HTR-8/SVneo (cell line): ENCODE measurements around the gene USP7.
"Not testable (repeated sequence)": the region's sequence is repeated elsewhere in the genome, so short reads cannot be mapped to it uniquely, and the experiment has no call there.

Experiments
- DNase-seq: peaks from one replicate; pipeline ENCODE4 v3.0.0; 2011; ENCODE audit warnings: low spot score, mixed read lengths; ENCODE audit not compliant: insufficient read length
- FAIRE-seq: peaks from 2 replicates; lab custom pipeline; 2011; peaks lifted over from hg19 to GRCh38; lab: Jason Lieb, UNC

The USP7 gene

DNA sequence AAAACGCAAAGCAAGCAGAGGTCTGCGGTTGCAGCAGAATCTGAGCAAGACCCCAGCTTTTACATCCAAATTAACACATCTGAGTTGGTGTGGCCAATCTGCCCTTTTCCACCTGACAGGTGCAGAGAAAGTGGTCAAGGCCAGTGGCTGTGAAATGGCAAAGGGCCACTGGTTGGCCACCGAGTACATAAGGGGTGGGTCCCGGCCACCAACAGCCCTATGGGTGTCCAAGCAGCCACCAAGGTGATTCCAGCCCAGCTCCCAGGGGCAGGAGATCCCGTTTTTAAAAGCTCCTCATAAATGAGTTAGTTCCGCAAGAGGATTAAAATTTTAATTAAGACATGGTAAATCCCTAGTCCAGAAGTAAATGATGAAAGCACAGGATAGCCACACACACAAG lies 29.1 kb downstream of the USP7 start:
- no peak for FAIRE-seq
- DNase-seq, result no peak

DNA sequence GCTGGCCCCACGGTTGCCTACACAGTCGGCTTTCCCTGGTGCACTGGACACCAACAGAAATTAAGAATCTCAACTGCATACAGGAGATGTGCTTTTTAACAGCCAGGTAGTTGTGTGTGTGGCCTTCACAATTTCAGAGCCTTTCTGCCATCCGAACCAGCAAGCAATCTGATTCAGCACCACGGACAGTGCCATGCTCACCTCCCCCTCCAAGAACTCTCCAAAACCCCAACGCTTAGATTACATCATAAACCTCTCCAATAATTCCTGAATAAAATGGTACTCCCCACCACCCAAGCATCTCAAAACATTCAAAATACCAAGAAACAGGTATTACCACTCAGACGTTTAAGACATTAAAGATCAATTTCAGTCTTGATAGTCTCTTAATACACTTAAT lies 31.8 kb downstream of the USP7 start:
- FAIRE-seq (no peak), DNase-seq (peak; percentile 40)

DNA sequence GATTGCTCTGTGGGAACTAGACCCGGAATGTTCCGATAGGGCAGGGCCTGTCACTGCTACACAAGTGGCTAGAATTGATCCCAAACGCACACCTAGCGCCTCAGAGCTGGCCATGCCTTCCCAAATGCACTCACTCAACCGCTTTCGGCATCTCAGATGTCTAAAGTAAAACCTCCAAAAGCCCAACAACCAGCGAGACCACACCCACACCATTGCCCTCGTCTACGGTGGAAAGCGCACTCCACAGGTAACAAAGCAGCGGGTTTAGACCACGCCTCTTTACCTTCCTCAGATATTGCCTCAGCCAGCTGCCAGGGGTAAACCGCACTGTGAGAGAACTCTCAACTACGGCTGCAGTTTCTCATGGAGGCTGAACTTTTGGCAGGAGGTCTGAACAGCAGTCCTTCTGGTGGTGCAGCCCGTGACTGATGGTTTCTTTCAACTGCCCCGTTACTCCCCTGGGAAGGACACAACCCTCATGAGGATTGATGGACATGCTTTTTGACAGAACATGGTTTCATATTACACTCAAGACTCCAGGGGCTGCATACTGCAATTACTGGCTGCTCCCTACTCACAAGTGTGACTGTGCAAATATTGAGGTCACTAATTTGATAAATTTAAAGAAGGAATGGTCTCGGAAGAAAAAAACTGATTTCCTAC lies 34.5 kb downstream of the USP7 start:
- DNase-seq, result no peak
- FAIRE-seq, result no peak

DNA sequence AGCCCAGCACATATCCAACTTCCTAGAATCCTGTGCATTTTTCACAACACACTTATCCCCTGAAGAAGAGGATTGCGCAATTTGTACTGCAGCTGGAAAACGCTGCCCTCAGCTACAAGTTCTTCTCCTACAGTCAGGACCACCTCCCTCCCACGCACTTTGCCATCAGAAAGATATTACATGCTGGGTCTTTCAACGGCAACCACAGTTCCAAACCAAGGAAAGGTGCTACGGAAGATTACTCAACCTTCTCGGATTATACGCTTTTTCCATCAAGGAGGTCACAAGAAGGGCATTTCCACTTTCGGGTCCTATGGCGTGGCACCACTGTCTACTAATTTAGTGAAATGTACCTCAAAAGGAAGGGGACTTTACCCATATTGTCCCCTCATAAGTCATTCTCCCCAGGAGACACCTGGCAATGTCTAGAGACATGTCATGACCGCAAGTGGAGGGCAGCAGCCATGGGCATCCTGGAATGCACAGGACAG lies 35.2 kb downstream of the USP7 start:
- DNase-seq, result no peak
- FAIRE-seq, result no peak

DNA sequence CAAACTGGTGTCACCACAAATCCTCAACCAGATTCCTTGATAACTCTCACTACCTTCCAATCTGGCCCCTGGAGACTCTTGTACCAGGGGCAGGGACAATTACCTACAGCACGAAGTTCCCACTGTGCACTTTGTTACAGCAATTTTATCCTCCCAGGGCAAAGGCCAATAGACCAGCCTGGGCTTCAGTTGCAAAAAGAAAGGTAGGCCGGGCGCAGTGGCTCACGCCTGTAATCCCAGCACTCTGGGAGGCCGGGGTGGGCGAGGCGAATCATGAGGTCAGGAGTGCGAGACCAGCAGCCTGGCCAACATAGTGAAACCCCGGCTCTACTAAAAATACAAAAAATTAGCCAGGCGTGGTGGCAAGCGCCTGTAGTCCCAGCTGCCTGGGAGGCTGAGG lies 36.9 kb downstream of the USP7 start:
- DNase-seq (no peak), FAIRE-seq (no peak)

DNA sequence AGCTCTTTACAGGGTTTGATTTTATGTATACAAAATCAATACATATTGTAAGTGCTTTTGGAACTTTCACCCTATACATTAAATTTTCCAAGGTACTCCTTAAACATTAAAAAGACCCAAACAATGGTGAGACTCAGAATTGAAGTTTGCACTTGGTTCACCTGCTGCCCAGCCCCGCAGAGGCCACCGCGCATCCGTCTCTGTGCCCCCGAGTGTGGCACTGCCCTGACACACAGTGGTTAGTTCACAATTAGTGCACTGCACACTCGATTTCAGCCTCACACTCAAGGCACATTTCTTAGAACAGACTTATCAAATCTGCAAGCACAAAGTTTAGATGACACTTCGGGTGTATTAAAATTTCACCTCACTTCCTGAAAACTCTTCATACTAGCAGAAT lies 38.3 kb downstream of the USP7 start:
- FAIRE-seq, result no peak
- no peak for DNase-seq

DNA sequence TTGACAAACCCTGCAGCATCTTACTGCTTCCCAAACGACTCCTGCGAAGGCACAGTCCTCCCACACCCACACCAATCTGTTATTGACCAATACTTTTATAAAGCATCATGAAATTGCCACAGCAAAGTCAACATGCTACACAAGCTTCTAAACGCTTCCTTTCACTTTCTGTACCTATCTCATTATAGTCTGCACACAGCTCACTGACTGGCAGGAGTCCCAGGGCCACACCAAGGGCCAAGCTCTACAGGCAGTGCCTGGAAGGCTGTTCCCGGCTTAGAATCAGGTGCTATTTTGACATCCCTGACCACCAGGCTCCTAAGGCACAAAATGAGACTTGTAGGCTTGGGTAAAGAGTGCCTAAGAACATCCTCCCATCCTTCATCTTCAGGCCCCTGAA lies 39.5 kb downstream of the USP7 start:
- no peak for DNase-seq
- FAIRE-seq, result no peak

DNA sequence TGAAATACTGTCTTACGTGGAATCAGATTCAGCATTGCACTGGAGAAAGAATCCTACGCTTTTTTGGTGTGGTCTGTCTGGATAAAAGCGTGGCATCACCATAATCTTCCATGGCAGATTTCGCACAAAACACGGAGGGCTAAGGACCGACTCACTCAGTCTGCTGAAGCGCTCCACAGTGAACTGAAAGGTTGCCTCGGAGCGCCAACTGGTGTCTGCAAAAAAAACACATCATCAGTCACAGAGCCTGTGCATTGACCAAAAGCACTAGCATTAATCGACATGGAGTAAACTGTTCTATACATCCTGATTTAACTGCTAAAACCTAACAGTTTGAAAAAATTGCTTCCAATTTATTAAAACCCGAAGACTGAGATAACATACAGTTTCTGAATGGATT lies 40.5 kb downstream of the USP7 start:
- no peak for DNase-seq
- FAIRE-seq, result no peak

DNA sequence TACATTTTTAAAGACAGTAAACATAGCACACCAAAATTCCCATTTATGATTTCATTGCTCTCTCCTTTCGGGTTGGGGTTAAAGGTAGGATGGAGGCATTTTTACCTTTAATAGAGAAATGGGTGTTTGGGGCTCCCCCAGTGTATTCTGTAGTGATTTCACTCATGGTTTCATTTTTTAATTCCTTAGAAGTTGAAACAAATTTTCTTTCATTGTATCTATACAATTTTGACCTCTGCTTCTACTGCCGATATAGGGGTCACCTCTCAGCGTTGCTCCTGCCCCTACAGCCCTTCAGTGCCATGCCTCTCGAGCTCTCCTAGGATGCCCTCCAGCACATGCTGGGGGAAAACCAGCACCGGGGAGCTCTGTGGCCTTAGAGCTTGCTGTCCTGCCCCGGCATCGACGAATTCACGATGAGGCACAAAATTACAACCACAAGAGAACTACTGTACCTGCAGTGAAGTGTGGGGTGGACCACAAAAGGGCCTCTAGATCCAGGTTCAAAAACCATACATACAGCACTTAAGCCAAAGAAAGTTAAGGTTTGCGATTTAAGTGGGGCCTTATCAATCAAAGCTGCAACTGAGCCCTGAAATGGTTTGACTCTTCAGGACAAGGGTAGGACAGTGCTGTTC lies 42.2 kb downstream of the USP7 start:
- DNase-seq (no peak), FAIRE-seq (no peak)

DNA sequence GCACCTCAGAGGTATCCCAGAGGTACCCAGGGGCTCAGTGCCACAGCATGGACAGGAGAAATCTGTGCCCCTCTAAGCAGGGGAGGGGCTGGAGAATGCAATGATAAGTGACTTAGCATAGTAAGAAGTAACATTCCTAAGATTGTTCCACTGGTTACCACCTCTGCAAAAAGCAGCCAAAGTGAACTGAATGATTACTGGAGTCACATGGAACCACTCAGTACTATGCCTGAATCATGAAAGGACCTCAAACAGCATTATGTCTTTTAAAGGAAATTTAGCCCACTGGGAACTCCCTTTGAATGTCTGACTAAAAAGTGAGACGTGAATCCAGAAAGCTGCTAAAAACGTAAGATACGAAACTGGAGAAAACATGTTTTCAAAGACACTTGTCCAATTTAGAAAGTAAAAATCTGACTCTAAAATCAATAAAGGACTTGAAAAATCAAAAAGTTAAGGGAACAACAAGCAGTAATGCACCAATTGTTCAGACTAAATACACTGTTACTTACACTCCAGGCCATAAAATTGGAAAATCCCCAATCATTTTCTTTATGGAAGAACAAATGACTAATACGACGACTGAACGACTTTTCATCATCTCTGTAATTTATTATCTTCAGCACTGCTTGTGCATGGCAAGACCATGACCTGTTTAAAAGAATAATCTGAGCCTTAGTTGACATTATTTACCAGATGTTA lies 42.9 kb downstream of the USP7 start:
- FAIRE-seq, result no peak
- no peak for DNase-seq

DNA sequence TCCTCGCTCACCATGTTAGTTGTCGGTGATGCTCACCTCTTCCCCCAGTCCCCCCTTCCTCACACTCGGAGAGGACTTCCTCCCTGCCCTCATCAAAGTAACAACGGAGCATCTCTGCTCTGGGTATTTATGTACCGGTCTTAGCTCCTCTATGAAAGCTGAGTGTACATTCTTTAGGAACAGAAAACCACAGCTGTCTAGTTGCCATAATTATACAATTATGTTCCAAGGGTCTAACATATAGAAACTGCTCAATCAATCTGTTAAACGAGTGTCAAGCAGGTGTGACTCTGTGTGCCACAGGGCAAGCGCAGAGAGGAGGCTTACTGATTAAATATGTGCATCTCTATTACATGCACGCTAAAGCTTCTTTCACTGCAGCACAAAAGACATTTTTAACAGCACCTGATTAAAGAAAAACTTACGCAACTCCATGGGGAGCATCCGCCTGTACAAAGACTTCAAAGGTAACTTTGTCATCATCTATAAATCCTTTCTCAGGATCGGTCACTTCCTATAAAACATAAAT lies 43.7 kb downstream of the USP7 start:
- FAIRE-seq (no peak), DNase-seq (no peak)

DNA sequence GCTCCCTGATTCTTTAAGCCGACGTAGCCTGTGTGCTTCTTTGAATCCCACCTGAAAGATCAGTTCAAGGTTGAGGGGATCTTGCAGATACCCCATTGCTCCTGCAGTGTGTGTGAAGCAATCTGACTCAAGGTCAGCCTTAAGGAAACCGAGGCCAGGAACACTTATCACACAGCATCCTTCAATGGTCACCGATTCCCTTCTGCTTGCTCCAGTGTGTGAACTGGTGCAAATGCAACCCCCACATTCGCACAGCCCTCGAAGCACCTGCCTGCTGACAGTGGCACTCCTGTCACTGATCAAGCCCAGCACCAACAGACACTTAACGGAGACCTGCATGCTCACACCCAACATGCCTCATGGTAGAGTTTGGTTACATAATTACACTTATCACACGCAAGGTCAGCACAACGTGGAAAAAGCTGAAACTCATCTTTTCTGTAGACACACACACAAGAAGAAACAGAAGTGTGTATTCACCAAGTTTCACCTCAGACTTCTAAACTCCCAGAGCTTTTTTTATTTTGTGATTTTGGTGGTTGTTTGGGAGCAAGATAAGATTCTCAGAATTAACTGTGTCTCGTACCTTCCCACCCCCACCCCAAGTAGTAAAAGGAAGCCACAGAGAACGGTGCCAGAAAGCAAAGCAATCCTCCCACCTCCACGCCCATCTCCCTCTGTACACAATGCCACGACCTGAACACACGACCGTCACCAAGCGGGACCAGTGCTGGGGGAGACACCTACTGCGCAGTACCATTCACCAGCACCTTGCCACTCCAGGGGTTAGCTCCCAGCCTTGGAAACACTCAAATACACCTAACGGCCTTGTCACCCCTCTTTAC lies 44.4 kb downstream of the USP7 start:
- DNase-seq, result no peak
- no peak for FAIRE-seq

DNA sequence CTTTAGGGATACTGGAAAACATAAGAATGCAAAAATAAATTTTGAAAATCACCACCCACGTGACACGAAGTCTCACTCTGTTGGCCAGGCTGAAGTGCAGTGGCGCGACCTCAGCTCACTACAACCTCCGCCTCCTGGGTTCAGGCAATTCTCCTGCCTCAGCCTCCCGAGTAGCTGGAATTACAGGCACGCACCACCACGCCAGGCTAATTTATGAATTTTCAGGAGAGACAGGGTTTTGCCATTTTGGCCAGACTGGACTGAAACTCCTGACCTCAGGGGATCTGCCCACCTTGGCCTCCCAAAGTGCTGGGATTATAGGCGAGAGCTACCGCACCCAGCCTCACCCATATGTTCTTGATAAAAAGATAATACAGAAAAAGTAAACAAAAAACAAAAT lies 46.4 kb downstream of the USP7 start:
- FAIRE-seq, DNase-seq: not testable (repeated sequence)

DNA sequence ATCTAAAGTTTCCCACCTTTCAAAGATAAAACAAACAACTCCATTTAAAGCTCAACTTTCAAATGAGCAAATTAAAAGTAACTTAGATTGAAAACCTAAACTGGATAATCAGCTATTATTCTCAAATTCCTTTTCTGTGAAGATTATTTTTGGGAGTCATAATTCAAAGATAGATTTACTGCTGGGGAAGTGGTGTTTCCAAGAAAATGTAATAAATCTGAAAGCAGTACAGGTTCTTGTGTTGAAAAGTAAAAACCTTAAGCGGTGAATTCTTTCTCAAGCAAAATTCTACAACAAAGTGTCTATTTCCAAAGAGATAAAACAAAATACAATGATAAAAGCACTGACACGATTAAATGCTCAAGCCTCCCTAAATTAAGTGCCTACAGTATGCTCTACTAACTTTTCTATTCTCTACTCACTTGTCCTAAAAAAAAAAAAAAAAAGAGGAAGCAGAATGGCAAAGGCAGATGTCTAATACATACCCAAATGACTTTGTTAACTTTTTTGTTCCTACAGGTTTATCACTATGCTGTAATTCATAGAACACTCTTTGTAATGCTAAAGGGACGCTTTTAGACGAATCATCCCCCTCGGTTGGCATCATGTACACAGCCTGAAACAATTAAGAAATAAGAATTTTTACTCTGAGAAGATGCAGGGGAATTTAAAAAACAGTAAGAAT lies 47.0 kb downstream of the USP7 start:
- no peak for FAIRE-seq
- no peak for DNase-seq

DNA sequence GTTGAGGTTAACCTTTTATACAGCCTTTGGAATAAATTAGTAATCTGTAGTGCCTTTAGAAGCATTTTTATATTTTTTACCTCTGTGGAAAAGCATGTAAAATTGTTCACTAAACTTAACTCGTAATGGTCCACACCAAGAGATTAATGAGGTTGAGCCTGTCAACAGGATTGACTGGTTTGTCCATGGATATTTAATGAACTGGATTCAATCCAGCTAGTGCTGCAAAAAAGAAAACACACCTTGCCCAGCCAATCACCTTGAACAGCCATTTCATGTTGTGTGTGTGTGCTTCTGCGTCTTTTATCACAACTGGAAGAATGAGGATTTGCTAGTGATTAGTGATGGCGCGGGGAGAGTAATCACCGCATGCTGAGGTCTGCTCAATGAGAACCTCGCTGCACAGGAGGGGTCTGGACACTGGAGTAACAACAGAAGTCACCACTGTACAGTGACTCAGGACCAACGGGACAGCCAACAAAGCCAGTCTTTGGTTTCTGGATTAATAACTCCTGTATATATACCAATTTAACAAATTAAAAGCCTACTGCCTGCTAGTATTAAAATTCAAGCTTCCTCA lies 47.9 kb downstream of the USP7 start:
- FAIRE-seq, result no peak
- no peak for DNase-seq

DNA sequence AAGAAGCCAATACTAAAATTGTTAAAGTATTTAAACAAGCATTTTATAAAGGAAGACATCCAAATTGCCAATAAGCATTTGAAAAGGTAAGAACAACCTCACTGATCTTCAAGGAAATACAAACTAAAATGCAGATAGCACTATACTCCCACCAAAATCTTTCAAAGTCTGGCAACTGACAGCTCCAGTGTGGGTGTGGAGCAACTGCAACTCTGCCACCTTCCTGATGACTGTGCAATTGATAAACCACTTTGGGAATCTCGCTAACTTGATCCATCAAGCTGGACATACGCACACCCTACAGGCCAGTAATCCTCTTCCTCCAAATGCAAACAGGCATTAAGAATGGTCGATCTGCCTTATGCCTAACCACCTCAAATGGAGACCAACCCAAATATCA lies 49.6 kb downstream of the USP7 start:
- DNase-seq, result no peak
- FAIRE-seq, result no peak

DNA sequence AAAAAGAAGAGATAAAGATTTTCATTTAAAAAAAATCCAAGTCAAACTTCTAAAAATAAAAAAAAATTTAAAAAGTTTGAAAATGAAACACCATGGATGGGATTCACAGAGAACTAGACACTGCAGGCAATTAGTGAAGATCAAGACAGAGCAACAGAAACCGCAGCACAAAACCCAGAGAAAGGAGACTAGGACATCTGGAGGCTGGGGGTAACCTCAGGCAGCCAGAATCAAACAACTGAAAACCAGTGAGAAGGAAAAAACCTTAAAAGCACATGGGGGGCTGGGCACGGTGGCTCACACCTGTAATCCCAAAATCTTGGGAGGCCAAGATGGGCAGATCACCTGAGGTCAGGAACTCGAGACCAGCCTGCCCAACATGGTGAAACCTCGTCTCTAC lies 50.9 kb downstream of the USP7 start:
- no peak for FAIRE-seq
- no peak for DNase-seq

DNA sequence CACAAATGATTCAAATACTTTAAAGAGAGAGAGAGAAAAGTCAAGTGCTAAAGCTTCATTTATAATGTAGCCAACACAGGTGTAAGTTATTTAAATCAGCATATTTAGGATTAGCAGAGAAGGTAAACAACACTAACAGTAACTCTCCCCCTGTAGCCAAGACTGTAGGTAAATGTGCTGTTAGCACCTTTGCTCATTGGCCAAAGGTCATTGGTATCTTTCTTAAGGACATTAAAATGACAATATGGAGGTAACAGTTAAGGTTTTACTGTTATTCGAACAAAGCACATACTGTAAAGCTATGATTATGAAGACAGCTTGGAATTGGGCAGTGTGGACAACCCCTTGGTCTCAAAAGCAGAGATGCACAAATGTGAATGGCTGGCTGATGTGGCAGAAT lies 52.9 kb downstream of the USP7 start:
- no peak for FAIRE-seq
- no peak for DNase-seq

DNA sequence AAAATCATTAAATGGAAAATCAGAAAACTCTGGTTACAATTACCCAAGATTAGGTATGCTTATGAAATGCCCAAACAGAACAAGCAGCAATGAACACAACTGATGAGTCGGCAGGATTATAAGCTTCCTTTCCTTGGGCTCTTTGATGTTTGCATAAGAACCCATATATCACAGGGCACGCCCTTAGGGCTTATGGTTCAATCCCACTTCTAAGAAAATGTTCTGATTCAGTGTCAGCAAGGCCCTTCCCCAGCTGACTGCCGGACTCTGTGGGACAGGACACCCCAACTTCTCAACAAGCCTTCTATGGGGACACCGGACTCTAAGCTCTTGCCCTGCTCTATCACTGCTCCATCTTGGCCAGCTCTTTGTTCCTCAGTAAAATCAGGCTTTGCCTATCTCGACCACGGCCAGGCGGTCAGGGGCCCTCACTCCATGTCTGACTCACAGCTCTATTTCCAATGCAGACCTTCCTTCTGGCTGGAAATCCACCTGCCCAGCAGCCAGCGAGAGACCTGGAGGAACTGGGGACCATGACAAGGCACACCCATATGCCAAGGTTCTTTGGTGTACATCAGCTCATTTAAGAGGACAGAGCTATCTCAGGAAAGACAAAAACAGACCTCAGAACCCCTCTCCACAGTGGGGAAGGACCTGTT lies 54.8 kb downstream of the USP7 start:
- no peak for FAIRE-seq
- no peak for DNase-seq
